Measurements from ENCODE around the gene TMOD2. TPM values are rescaled to one million over a fixed set of nuclear protein-coding genes. Genes with fewer than 3 reads are reported as not detected.

TMOD2 gene
- total and polyA plus RNA-seq, 2 donors: 4.8 to 5.7 TPM

DNA sequence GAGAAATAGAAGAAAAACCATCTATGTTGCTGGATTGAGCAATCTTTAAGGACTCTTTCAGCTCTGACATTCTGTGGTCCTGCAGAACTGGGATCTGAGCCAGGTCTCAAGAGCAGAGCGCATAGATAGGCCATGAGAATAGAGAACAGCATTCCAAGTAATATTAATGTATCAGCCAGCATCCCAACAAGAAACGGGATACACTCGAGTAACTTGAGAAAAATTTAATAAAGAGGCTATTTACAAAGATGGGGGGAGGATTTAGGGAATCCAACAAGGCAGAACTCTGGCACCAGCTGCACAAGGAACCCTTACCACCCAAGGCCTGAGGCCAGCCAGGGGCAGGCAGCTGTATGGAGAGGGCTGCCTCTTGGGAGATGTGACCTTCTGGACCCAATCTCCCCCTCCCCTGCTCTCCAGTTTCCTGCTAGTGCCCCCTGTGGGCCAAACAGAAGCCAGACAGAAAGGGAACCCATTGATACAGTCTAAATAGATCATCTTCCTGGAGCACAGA, 8.2 kb downstream of the TMOD2 start:
- WGBS: 95% methylated on average over 3 of the region's 3 CpGs
- Histone ChIP-seq H3K27me3 (ENCODE audit: control insufficient read depth in 2 of 2, insufficient read depth in 1 of 2, low read length in 1 of 2) (no peaks in the 10 kb centered on the region), H3K36me3 (ENCODE audit: control insufficient read depth in 2 of 2, insufficient read depth in 2 of 2, low read length in 1 of 2) (no peaks in the 10 kb centered on the region), H3K9me3 (ENCODE audit: control insufficient read depth in 2 of 2, insufficient read depth in 1 of 2, low read length in 1 of 2) (no peaks in the 10 kb centered on the region), H3K27ac (ENCODE audit: low read depth in 1 of 2, low read length in 1 of 2) (no peak overlapping the region), H3K4me1 (ENCODE audit: control insufficient read depth in 2 of 2, insufficient read depth in 2 of 2, low read length in 2 of 2) (peaks cover 0 to 14% of the 10 kb centered on the region in 2 donors), H3K4me3 (ENCODE audit: low read length in 2 of 2) (no peak overlapping the region)
- DNase-seq (ENCODE audit: low read depth in 6 of 9, low spot score in 9 of 9): no peak

DNA sequence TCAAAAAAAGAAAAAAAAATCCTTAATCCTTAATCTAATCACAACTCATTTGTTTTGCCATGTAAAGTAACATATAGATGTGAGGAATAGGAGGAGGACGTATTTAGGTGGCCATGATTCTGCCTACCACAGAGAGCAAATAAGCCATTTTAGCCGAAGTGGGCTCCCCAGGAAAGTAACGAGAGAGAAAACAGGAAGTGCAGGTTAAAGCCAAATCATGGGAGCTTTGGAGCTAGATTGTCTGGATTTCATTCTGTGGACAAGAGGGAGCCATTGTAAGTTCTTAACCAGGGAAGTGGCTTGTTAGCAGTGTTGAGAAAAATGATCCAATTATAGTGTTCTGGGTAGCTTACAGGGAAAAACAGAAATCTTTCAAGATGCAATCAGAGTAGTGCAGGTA, 9.4 kb downstream of the TMOD2 start:
- Histone ChIP-seq H3K4me3 (ENCODE audit: low read length in 2 of 2) (no peak overlapping the region), H3K27me3 (ENCODE audit: control insufficient read depth in 2 of 2, insufficient read depth in 1 of 2, low read length in 1 of 2) (no peaks in the 10 kb centered on the region), H3K36me3 (ENCODE audit: control insufficient read depth in 2 of 2, insufficient read depth in 2 of 2, low read length in 1 of 2) (no peaks in the 10 kb centered on the region), H3K27ac (ENCODE audit: low read depth in 1 of 2, low read length in 1 of 2) (no peak overlapping the region), H3K9me3 (ENCODE audit: control insufficient read depth in 2 of 2, insufficient read depth in 1 of 2, low read length in 1 of 2) (no peaks in the 10 kb centered on the region), H3K4me1 (ENCODE audit: control insufficient read depth in 2 of 2, insufficient read depth in 2 of 2, low read length in 2 of 2) (peaks cover 0 to 7% of the 10 kb centered on the region in 2 donors)
- no peak for DNase-seq (ENCODE audit: low read depth in 6 of 9, low spot score in 9 of 9)
- 68% methylated on average over 3 of the region's 3 CpGs for WGBS

DNA sequence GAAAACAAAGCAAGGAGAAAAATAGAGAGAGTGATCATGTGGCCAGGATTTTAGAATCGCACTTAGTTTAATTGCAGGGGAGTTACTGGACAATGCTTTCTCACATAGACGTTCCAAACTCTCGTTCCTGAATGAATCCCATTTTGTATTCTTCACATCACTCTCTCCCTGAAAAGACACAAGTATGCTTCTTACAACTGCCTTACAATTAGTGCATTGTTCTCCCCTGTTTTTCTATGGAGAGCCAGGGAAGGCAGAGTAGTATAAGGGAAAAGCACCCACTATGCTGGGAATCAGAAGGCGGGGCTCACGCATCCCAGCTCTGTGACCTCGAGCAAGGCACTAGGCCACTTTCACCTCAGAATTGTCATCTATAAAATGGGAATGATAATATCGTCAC, 14.4 kb downstream of the TMOD2 start:
- no peak for DNase-seq (ENCODE audit: low read depth in 6 of 9, low spot score in 9 of 9)
- H3K27me3 ChIP-seq (ENCODE audit: control insufficient read depth in 2 of 2, insufficient read depth in 1 of 2, low read length in 1 of 2): no peaks in the 10 kb centered on the region
- H3K9me3 ChIP-seq (ENCODE audit: control insufficient read depth in 2 of 2, insufficient read depth in 1 of 2, low read length in 1 of 2): no peaks in the 10 kb centered on the region
- H3K4me3 ChIP-seq (ENCODE audit: low read length in 2 of 2): no peak overlapping the region
- 99% methylated on average over 7 of the region's 7 CpGs for WGBS
- peaks cover 0 to 4% of the 10 kb centered on the region in 2 donors for H3K36me3 ChIP-seq (ENCODE audit: control insufficient read depth in 2 of 2, insufficient read depth in 2 of 2, low read length in 1 of 2)
- H3K4me1 ChIP-seq (ENCODE audit: control insufficient read depth in 2 of 2, insufficient read depth in 2 of 2, low read length in 2 of 2): peaks cover 0 to 6% of the 10 kb centered on the region in 2 donors
- no peak overlapping the region for H3K27ac ChIP-seq (ENCODE audit: low read depth in 1 of 2, low read length in 1 of 2)

DNA sequence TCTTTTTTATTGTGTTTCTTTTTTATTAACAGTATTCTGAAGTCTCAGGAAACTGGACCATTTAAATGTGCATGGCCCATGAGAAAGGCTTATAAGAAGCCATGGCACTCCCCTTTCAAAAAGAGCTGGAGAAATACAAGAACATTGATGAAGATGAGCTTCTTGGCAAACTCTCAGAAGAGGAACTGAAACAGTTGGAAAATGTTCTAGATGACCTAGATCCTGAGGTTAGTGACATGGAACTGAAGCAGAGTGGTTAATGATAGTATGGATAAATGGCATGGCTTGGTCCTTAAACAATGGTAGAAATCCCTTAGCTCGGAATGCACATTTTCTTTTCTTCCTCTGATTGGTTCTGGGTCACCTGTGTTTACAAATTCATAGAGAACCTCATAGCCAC, 14.9 kb downstream of the TMOD2 start:
- DNase-seq (ENCODE audit: low read depth in 6 of 9, low spot score in 9 of 9): no peak
- peaks cover 0 to 6% of the 10 kb centered on the region in 2 donors for H3K4me1 ChIP-seq (ENCODE audit: control insufficient read depth in 2 of 2, insufficient read depth in 2 of 2, low read length in 2 of 2)
- H3K27me3 ChIP-seq (ENCODE audit: control insufficient read depth in 2 of 2, insufficient read depth in 1 of 2, low read length in 1 of 2): no peaks in the 10 kb centered on the region
- H3K27ac ChIP-seq (ENCODE audit: low read depth in 1 of 2, low read length in 1 of 2): no peak overlapping the region
- WGBS: 99% methylated on average over 1 of the region's 1 CpG
- no peaks in the 10 kb centered on the region for H3K9me3 ChIP-seq (ENCODE audit: control insufficient read depth in 2 of 2, insufficient read depth in 1 of 2, low read length in 1 of 2)
- H3K4me3 ChIP-seq (ENCODE audit: low read length in 2 of 2): no peak overlapping the region
- peaks cover 0 to 4% of the 10 kb centered on the region in 2 donors for H3K36me3 ChIP-seq (ENCODE audit: control insufficient read depth in 2 of 2, insufficient read depth in 2 of 2, low read length in 1 of 2)

DNA sequence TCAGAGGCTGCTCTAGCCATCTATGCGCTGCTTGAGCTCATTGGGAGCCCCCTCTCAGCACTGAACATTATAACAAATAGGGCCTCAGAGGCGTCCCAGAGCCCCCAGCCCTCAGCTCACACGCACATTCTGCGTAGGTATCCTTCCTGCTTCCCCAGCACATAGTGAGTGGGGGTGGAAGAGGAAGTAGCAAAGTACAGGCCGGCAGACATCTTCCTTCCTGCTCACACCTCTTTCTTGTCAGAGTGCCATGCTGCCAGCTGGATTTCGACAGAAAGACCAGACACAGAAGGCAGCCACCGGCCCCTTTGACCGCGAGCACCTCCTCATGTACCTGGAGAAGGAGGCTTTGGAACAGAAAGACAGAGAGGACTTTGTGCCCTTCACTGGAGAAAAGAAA, 16.6 kb downstream of the TMOD2 start:
- peak in 1 of 9 donors; percentile 44 for DNase-seq (ENCODE audit: low read depth in 6 of 9, low spot score in 9 of 9)
- WGBS: 66% methylated on average over 9 of the region's 9 CpGs
- H3K27me3 ChIP-seq (ENCODE audit: control insufficient read depth in 2 of 2, insufficient read depth in 1 of 2, low read length in 1 of 2): no peaks in the 10 kb centered on the region
- H3K27ac ChIP-seq (ENCODE audit: low read depth in 1 of 2, low read length in 1 of 2): peak overlapping the region; percentile 39 to 74
- no peaks in the 10 kb centered on the region for H3K9me3 ChIP-seq (ENCODE audit: control insufficient read depth in 2 of 2, insufficient read depth in 1 of 2, low read length in 1 of 2)
- no peak overlapping the region for H3K4me3 ChIP-seq (ENCODE audit: low read length in 2 of 2)
- H3K36me3 ChIP-seq (ENCODE audit: control insufficient read depth in 2 of 2, insufficient read depth in 2 of 2, low read length in 1 of 2): peaks cover 0 to 7% of the 10 kb centered on the region in 2 donors
- peaks cover 0 to 6% of the 10 kb centered on the region in 2 donors for H3K4me1 ChIP-seq (ENCODE audit: control insufficient read depth in 2 of 2, insufficient read depth in 2 of 2, low read length in 2 of 2)

DNA sequence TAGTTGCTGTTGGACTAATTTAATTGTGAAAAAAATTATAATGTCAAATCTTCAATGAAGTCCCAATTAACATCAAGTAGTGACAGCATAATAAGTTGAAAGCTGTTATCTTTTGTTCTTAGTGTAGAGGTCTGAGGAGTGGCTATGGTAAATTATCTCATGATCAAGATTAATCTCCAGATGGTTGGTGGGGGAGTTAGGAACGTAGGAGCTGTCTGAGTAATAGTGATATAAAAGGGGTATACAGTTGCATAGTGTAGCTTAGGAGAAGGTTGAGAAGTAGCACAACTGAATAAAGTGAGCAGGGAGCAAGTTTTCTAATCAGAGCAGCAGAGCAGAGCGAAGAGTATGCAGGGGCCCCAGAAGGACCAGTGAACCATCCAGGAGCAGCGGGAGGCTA, 19.5 kb downstream of the TMOD2 start:
- DNase-seq (ENCODE audit: low read depth in 6 of 9, low spot score in 9 of 9): no peak
- H3K4me1 ChIP-seq (ENCODE audit: control insufficient read depth in 2 of 2, insufficient read depth in 2 of 2, low read length in 2 of 2): peaks cover 0 to 6% of the 10 kb centered on the region in 2 donors
- peaks cover 8 to 26% of the 10 kb centered on the region in 2 donors for H3K36me3 ChIP-seq (ENCODE audit: control insufficient read depth in 2 of 2, insufficient read depth in 2 of 2, low read length in 1 of 2)
- H3K27ac ChIP-seq (ENCODE audit: low read depth in 1 of 2, low read length in 1 of 2): no peak overlapping the region
- H3K9me3 ChIP-seq (ENCODE audit: control insufficient read depth in 2 of 2, insufficient read depth in 1 of 2, low read length in 1 of 2): no peaks in the 10 kb centered on the region
- no peaks in the 10 kb centered on the region for H3K27me3 ChIP-seq (ENCODE audit: control insufficient read depth in 2 of 2, insufficient read depth in 1 of 2, low read length in 1 of 2)
- 72% methylated on average over 3 of the region's 3 CpGs for WGBS
- H3K4me3 ChIP-seq (ENCODE audit: low read length in 2 of 2): no peak overlapping the region

DNA sequence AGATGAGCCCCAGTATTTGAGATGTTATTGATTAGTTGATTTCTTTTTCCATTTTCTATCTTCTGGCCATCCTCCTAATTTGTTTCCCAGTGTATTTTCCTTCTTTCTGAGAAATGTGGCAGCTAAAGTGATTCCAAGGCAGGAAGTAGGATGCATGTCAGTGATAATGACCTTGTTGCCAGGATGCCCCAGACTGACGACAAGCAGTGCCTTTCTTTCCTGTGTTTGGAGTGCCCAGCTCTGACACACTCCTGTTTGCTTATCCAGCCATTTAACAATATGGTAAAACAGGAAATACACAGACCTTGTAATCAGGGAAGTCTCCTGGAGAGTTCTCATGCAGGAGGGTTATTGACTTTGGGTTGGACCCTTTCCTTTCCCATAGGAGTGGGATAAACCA, 20.4 kb downstream of the TMOD2 start:
- Histone ChIP-seq H3K4me3 (ENCODE audit: low read length in 2 of 2) (no peak overlapping the region), H3K9me3 (ENCODE audit: control insufficient read depth in 2 of 2, insufficient read depth in 1 of 2, low read length in 1 of 2) (no peaks in the 10 kb centered on the region), H3K4me1 (ENCODE audit: control insufficient read depth in 2 of 2, insufficient read depth in 2 of 2, low read length in 2 of 2) (peaks cover 0 to 6% of the 10 kb centered on the region in 2 donors), H3K27me3 (ENCODE audit: control insufficient read depth in 2 of 2, insufficient read depth in 1 of 2, low read length in 1 of 2) (no peaks in the 10 kb centered on the region), H3K27ac (ENCODE audit: low read depth in 1 of 2, low read length in 1 of 2) (no peak overlapping the region), H3K36me3 (ENCODE audit: control insufficient read depth in 2 of 2, insufficient read depth in 2 of 2, low read length in 1 of 2) (peaks cover 10 to 26% of the 10 kb centered on the region in 2 donors)
- DNase-seq (ENCODE audit: low read depth in 6 of 9, low spot score in 9 of 9): no peak
- 92% methylated on average over 1 of the region's 1 CpG for WGBS

DNA sequence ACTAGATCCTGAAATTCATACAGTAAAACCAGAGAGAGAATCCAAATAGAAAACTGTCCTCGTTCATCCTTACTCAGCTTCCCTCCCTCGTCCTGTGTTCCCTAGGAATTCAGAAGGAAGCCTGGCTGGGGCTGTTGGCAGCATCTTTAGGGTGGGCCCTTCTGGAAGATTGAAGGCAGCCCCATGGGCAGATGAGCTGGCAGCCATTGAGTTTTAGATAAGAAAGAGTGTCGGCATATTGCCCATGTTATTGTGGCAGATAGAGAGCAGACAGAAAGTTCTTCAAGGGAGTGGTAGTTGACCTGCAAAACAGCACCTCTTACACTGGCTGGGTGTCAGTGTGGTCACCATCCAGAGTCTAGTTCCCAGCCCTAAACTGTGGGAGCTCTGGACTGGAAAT, 23.5 kb downstream of the TMOD2 start:
- no peak for DNase-seq (ENCODE audit: low read depth in 6 of 9, low spot score in 9 of 9)
- 98% methylated on average over 3 of the region's 3 CpGs for WGBS
- no peaks in the 10 kb centered on the region for H3K9me3 ChIP-seq (ENCODE audit: control insufficient read depth in 2 of 2, insufficient read depth in 1 of 2, low read length in 1 of 2)
- peaks cover 14 to 26% of the 10 kb centered on the region in 2 donors for H3K36me3 ChIP-seq (ENCODE audit: control insufficient read depth in 2 of 2, insufficient read depth in 2 of 2, low read length in 1 of 2)
- no peaks in the 10 kb centered on the region for H3K27me3 ChIP-seq (ENCODE audit: control insufficient read depth in 2 of 2, insufficient read depth in 1 of 2, low read length in 1 of 2)
- no peak overlapping the region for H3K4me3 ChIP-seq (ENCODE audit: low read length in 2 of 2)
- no peaks in the 10 kb centered on the region for H3K4me1 ChIP-seq (ENCODE audit: control insufficient read depth in 2 of 2, insufficient read depth in 2 of 2, low read length in 2 of 2)
- no peak overlapping the region for H3K27ac ChIP-seq (ENCODE audit: low read depth in 1 of 2, low read length in 1 of 2)

DNA sequence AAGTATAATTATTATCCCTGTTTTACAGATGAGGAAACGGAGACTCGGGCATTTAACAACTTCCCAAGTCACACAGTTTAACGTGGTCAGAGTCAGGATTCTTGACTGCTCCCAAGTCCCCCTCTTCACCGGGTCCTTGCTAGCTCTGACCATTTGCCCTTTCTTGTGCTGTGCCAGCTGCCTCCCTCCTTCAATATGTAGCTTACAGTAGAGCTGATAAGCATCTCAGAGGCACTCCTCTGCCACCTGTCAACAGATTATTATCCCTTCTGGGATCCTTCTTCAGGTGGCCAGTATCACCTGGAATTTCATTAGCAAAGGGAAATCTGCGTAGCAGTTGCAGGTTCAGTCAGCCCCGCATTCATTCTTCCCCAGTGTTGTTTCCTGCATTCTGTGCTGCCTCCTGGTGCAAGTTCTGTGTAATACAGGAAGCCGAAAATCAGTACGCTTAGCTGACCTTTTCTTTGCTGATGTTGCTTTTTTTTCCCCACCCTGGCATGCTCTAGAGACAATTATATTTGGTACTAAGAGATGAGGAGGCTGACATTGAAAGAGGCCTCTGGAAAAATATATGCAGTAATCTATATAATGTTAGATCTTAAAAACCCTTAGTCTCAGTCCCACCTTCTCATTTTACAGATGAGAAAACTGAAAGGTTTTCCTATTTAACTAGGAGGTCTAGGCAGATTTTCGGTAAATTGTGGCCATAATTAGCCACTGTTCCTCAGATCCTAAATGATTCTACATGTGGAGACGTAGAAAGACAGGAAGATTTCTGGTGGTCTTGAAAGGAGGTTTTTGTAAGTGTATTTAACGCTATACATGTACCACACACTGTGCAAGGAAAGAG, 24.8 kb downstream of the TMOD2 start:
- Histone ChIP-seq H3K27ac (ENCODE audit: low read depth in 1 of 2, low read length in 1 of 2) (no peak overlapping the region), H3K9me3 (ENCODE audit: control insufficient read depth in 2 of 2, insufficient read depth in 1 of 2, low read length in 1 of 2) (no peaks in the 10 kb centered on the region), H3K36me3 (ENCODE audit: control insufficient read depth in 2 of 2, insufficient read depth in 2 of 2, low read length in 1 of 2) (peaks cover 18 to 22% of the 10 kb centered on the region in 2 donors), H3K4me3 (ENCODE audit: low read length in 2 of 2) (no peak overlapping the region), H3K27me3 (ENCODE audit: control insufficient read depth in 2 of 2, insufficient read depth in 1 of 2, low read length in 1 of 2) (no peaks in the 10 kb centered on the region), H3K4me1 (ENCODE audit: control insufficient read depth in 2 of 2, insufficient read depth in 2 of 2, low read length in 2 of 2) (no peaks in the 10 kb centered on the region)
- peak in 4 of 9 donors; percentile 14 to 66 (median 44) for DNase-seq (ENCODE audit: low read depth in 6 of 9, low spot score in 9 of 9)
- WGBS: 80% methylated on average over 11 of the region's 11 CpGs
